Naive thymus-derived CD4-positive, alpha-beta T cell (primary cell): ENCODE results near the gene FOXJ1. TPM values are rescaled to one million over a fixed set of nuclear protein-coding genes. Genes with fewer than 3 reads are reported as not detected.

Source experiments
- ATAC-seq: fragments of 150-1000 bp; cut with Tn5 transposase; 2 replicates; pipeline ENCODE4 v1.10.0; 2021; ENCODE audit warnings: mild to moderate bottlenecking, moderate library complexity
- CTCF ChIA-PET: fragments of 350-600 bp; sonication (Branson Sonifier 250); formaldehyde crosslinking; loops from one replicate; lab custom pipeline; 2021; ENCODE audit warnings: antibody characterized with exemption; lab: Charles Lee
- POLR2A ChIA-PET: fragments of 350-600 bp; sonication (Branson Sonifier 250); formaldehyde crosslinking; loops from one replicate; lab custom pipeline; 2021; ENCODE audit warnings: antibody characterized with exemption, inconsistent platforms; lab: Charles Lee
- DNase-seq, 9 donors: peaks; one replicate each; pipeline versions ENCODE4 v3.0.0 to v3.0.0-alpha.2; 2020 to 2022; ENCODE audit warnings: mixed read lengths in 1 of 9
- H3K27ac ChIP-seq: one replicate; pipeline ENCODE4 v1.7.0; 2013; ENCODE audit warnings: mild to moderate bottlenecking, low read depth, low read length, moderate library complexity
- H3K27me3 ChIP-seq, 2 donors: one replicate each; pipeline ENCODE4 v1.7.0; 2013; ENCODE audit warnings: low read length in 2 of 2, mild to moderate bottlenecking in 2 of 2, moderate library complexity in 2 of 2; ENCODE audit not compliant: control insufficient read depth in 2 of 2, insufficient read depth in 2 of 2
- H3K36me3 ChIP-seq, 3 experiments: 1 replicate in 2 of 3; 2 replicates in 1 of 3; pipeline ENCODE4 v1.7.0; 2013; ENCODE audit warnings: low read length in 3 of 3, mild to moderate bottlenecking in 3 of 3, moderate library complexity in 1 of 3; ENCODE audit not compliant: insufficient read depth in 3 of 3, control insufficient read depth in 2 of 3
- H3K4me1 ChIP-seq, 2 donors: one replicate each; pipeline ENCODE4 v1.7.0; 2013; ENCODE audit warnings: low read length in 2 of 2, mild to moderate bottlenecking in 2 of 2, moderate library complexity in 1 of 2; ENCODE audit not compliant: control insufficient read depth in 2 of 2, insufficient read depth in 2 of 2
- H3K4me3 ChIP-seq: 2 replicates; pipeline ENCODE4 v1.7.0; 2013; ENCODE audit warnings: mild to moderate bottlenecking, low read length
- H3K9me3 ChIP-seq, 3 experiments: 1 replicate in 2 of 3; 2 replicates in 1 of 3; pipeline ENCODE4 v1.7.0; 2013; ENCODE audit warnings: low read length in 3 of 3; ENCODE audit not compliant: control insufficient read depth in 2 of 3
- H3K27ac Mint-ChIP-seq, 9 donors: one replicate each; pipeline ENCODE4 v1.8.0; 2020 to 2022; ENCODE audit warnings: mixed read lengths in 9 of 9, mild to moderate bottlenecking in 8 of 9, moderate library complexity in 5 of 9, inconsistent platforms in 2 of 9
- H3K27me3 Mint-ChIP-seq, 5 donors: one replicate each; pipeline ENCODE4 v1.8.0; 2021 to 2022; ENCODE audit warnings: mixed read lengths in 5 of 5, mild to moderate bottlenecking in 1 of 5
- H3K36me3 Mint-ChIP-seq, 5 donors: one replicate each; pipeline ENCODE4 v1.8.0; 2020 to 2022; ENCODE audit warnings: mixed read lengths in 5 of 5, mild to moderate bottlenecking in 3 of 5, inconsistent platforms in 1 of 5
- H3K4me1 Mint-ChIP-seq, 7 donors: one replicate each; pipeline ENCODE4 v1.8.0; 2020 to 2022; ENCODE audit warnings: mixed read lengths in 7 of 7, mild to moderate bottlenecking in 3 of 7, inconsistent platforms in 1 of 7
- H3K4me3 Mint-ChIP-seq, 10 donors: one replicate each; pipeline ENCODE4 v1.8.0; 2020 to 2022; ENCODE audit warnings: mild to moderate bottlenecking in 10 of 10, mixed read lengths in 10 of 10, moderate library complexity in 6 of 10, inconsistent platforms in 2 of 10
- H3K9me3 Mint-ChIP-seq, 11 donors: one replicate each; pipeline ENCODE4 v1.8.0; 2020 to 2022; ENCODE audit warnings: mixed read lengths in 11 of 11, mild to moderate bottlenecking in 4 of 11, inconsistent platforms in 1 of 11, moderate library complexity in 1 of 11
- intact Hi-C, 2 donors: fragments of 100-400 bp; cut with micrococcal nuclease; formaldehyde crosslinking; loops; one replicate each; pipeline ENCODE4 v1.15.1; 2023
- polyA plus RNA-seq, 2 donors: library from polyadenylated mRNA; unstranded; fragments of 300-500 nt; fragmentation: Illumina TruSeq; gene quantifications; one replicate each; pipeline ENCODE4 v1.2.3, GENCODE V29; 2021
- total RNA-seq, 6 experiments: library from RNA in 5 of 6; stranded (reverse) in 5 of 6; gene quantifications; 1 replicate in 5 of 6; 2 replicates in 1 of 6; pipeline ENCODE4 v1.2.3 and lab custom pipeline; 2021 to 2026

The FOXJ1 gene
- total and polyA plus RNA-seq, 7 experiments from 2014 or later = 0.27 to 2.2 (median 1.4) TPM

DNA sequence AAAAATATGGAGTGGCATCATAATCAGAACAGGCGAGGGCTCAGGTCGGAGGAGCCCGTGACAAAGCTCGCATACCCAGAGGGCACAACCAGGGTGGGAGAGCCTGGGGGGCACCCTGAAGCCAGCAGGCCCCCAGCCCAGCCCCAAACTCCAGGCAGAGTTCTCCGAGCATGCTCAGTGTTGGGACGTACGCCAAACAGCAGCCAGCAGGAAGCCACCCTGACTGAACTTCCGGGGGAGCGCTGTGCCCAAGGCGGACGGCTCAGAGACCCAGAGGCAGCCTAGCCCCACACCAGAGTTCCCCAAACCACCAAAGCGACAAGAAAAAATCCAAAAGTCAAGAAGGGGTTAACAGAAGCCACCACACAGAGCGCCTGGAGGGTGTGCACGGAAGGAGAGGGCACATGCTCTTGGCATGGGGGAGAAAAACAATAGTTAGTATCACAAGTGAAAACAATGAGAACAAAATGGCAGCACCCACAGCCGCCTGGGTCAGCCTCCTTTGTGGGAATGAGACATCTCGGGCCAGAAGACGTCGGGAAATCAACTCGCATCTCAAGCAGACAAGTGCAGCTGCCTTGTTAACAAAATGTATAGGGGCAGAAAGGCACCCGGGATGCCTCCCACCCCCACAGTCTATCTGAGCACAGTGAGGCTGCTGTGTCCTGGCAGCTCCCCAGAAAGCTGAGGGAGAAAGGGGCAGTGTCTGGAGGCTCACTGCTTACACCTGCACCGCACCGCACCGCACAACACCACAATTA, 49.3 kb downstream of the FOXJ1 start:
- Mint-ChIP-seq H3K27me3 (no peaks in the 10 kb centered on the region), H3K27ac (peak overlapping the region; percentile 76 to 93 (median 90)), H3K4me1 (peaks cover 0 to 11% (median 9%) of the 10 kb centered on the region in 7 donors), H3K4me3 (peak overlapping the region in 9 of 10 donors; percentile 35 to 75 (median 70)), H3K36me3 (peaks cover 3 to 35% (median 9%) of the 10 kb centered on the region in 5 donors), H3K9me3 (peaks cover 0 to 3% (median 0%) of the 10 kb centered on the region in 11 donors)
- ChIA-PET CTCF (interaction anchor here (0.7 to 0.9 kb wide), 2 partner anchors 76 to 306 kb away, joined by 3 read pairs; no protein-coding TSS in a partner anchor), POLR2A (interaction anchor here (1.5 to 3.5 kb wide), 2 partner anchors 11 to 12 kb away, joined by 7 to 13 read pairs; partner anchors contain the start of gene EXOC7)
- H3K9me3 ChIP-seq = no peaks in the 10 kb centered on the region
- no peaks in the 10 kb centered on the region for H3K4me1 ChIP-seq
- peak overlapping the region; percentile 50 for H3K27ac ChIP-seq
- peaks cover 10 to 96% (median 26%) of the 10 kb centered on the region in 3 experiments for H3K36me3 ChIP-seq
- DNase-seq (peak in 3 of 9 donors; percentile 23 to 50 (median 39)), ATAC-seq (peak; percentile 71)
- H3K4me3 ChIP-seq = no peak overlapping the region
- intact Hi-C loops = no loop called here
- H3K27me3 ChIP-seq = no peaks in the 10 kb centered on the region

DNA sequence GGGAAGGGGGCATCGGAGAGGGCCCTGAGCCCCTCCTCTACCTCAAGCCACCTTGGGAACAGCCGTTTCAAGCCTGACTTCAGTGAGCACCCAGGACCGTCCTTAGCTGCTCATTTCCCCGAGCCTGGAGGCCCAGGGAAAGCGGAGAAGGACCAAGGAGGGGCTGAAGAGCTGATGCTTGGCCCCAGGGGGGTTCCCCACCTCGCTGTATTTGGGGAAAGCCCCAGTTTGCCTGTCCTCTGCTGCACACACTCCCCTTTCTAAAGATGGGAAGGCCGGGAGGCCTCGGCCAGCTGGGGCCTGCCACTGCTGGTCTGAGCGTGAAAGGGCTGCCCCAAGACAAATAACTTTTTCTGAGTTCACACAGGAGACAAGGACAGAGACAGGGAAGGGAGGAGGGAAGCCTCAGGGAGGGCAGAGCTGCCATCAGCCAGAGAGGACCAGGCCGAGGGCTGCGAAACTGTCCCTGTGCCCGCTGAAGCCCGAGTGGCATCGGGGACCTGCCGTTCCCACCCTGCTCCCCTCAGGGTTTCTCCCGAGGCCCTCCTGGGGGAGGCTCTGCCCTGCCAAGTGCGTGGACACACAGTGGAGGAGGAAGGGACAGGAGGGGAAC, 50.4 kb downstream of the FOXJ1 start:
- Histone ChIP-seq H3K27me3 (no peaks in the 10 kb centered on the region), H3K4me1 (no peaks in the 10 kb centered on the region), H3K27ac (no peak overlapping the region), H3K4me3 (no peak overlapping the region), H3K36me3 (peaks cover 7 to 99% (median 25%) of the 10 kb centered on the region in 3 experiments), H3K9me3 (no peaks in the 10 kb centered on the region)
- ChIA-PET CTCF (no interaction called here), POLR2A (interaction anchor here (0.6 to 3.5 kb wide), 3 partner anchors 10 to 214 kb away, joined by 3 to 13 read pairs (median 4); partner anchors contain the start of gene EXOC7)
- Mint-ChIP-seq H3K9me3 (peaks cover 0 to 3% (median 0%) of the 10 kb centered on the region in 11 donors), H3K27me3 (no peaks in the 10 kb centered on the region), H3K4me3 (no peak overlapping the region), H3K4me1 (peaks cover 0 to 11% (median 6%) of the 10 kb centered on the region in 7 donors), H3K27ac (peak overlapping the region in 1 of 9 donors; percentile 88), H3K36me3 (peaks cover 0 to 31% (median 6%) of the 10 kb centered on the region in 5 donors)
- intact Hi-C loops = no loop called here
- ATAC-seq = no peak
- DNase-seq = no peak

DNA sequence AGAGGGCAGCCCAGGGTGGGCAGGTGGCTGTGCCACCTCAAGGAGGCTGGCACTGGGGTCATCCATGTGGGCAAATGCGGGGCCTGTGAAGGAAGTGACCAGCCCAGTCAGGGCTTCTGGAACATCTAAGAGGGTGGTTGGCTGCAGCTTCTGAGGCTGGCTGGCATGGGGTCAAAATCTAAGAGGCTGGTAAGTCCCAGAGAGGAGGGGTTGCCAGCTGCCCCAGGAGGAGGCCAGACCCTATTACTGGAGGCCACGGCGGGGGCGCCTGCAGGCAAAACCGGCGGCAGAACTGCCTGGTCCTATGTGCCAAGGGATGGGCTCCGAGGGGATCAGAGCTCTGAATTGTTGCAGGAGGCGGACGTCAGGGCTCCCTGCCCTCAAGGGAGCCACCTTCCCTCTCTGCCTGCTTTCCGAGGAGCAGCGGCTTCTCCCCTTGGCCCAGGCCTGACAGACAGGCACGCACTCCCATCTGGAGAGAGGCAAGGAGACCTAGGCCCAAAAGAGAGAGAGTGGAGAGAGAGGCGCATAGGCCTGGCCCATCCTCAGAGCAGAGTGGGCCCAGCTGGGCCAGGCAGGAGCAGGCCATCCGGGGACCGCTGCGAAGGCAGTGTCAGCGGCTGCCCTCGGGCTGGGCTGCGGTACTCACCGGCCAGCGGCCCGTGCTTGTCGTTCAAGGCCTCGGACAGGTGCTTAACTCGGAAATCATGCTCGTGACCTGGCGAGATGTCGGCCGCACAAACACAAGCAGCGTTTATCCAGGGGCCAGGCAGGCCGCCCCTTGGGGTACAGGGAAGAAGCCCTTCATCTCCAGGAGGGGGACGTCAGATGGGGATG, 51.1 kb downstream of the FOXJ1 start:
- CTCF ChIA-PET = interaction anchor here (1.9 kb wide), 1 partner anchor 76 kb away, joined by 5 read pairs; no protein-coding TSS in a partner anchor
- Histone ChIP-seq H3K27me3 (no peaks in the 10 kb centered on the region), H3K4me3 (no peak overlapping the region), H3K27ac (no peak overlapping the region), H3K4me1 (no peaks in the 10 kb centered on the region), H3K9me3 (no peaks in the 10 kb centered on the region), H3K36me3 (peaks cover 4 to 99% (median 31%) of the 10 kb centered on the region in 3 experiments)
- peaks cover 0 to 30% (median 6%) of the 10 kb centered on the region in 5 donors for H3K36me3 Mint-ChIP-seq
- POLR2A ChIA-PET = interaction anchor here (0.6 to 3.5 kb wide), 3 partner anchors 9 to 213 kb away, joined by 3 to 13 read pairs (median 4); partner anchors contain the start of gene EXOC7
- no peaks in the 10 kb centered on the region for H3K27me3 Mint-ChIP-seq
- H3K27ac Mint-ChIP-seq = peak overlapping the region in 2 of 9 donors; percentile 32 to 49
- ATAC-seq = no peak
- intact Hi-C loops = no loop called here
- H3K4me3 Mint-ChIP-seq = no peak overlapping the region
- peaks cover 0 to 11% (median 6%) of the 10 kb centered on the region in 7 donors for H3K4me1 Mint-ChIP-seq
- H3K9me3 Mint-ChIP-seq = peaks cover 0 to 3% (median 0%) of the 10 kb centered on the region in 11 donors
- DNase-seq = no peak

DNA sequence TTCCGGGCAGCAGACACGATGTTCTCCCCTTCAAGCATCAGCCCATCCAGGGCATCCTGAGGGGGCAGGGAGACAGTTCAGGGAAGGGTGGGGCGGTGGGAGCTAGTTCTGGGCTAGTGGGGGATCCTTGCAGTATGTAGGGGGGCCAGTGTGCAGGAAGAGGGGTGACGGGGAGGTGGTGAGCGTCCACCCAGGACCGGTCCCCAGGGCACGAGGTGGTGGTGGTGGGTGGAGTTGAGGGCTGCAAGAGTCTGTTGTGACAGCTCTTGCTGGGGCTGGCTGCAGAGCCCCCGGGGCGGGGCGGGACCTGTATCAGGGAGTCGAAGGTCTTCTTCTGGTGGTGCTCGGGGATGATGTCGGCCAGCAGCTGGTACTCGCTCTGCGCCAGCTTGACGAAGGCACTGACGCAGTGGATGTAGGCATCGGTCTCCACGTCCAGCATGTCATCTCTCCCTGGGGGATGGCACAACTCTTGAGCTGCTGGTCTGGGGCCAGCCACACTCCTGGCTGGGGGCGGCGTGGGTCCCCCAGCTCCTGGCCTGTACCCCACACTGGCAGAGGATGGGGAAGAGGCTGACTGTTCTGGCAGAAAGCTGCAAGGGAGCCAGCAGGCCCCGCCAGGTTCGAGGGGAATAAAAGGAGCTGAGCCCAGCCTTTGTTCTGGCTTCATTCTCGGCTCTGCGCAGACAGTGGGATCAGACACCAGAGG, 52.0 kb downstream of the FOXJ1 start:
- Histone ChIP-seq H3K27ac (no peak overlapping the region), H3K27me3 (no peaks in the 10 kb centered on the region), H3K4me3 (no peak overlapping the region), H3K36me3 (peaks cover 4 to 99% (median 31%) of the 10 kb centered on the region in 3 experiments), H3K4me1 (no peaks in the 10 kb centered on the region), H3K9me3 (no peaks in the 10 kb centered on the region)
- ChIA-PET POLR2A (interaction anchor here (1.6 to 3.5 kb wide), 2 partner anchors 9 to 14 kb away, joined by 4 to 13 read pairs; partner anchors contain the start of gene EXOC7), CTCF (interaction anchor here (0.5 to 1.9 kb wide), 2 partner anchors 8 to 75 kb away, joined by 3 to 5 read pairs; no protein-coding TSS in a partner anchor)
- H3K4me3 Mint-ChIP-seq = no peak overlapping the region
- no peak for ATAC-seq
- intact Hi-C loops = no loop called here
- peaks cover 0 to 11% (median 6%) of the 10 kb centered on the region in 7 donors for H3K4me1 Mint-ChIP-seq
- no peak for DNase-seq
- H3K27me3 Mint-ChIP-seq = no peaks in the 10 kb centered on the region
- peaks cover 0 to 33% (median 11%) of the 10 kb centered on the region in 5 donors for H3K36me3 Mint-ChIP-seq
- peaks cover 0 to 3% (median 0%) of the 10 kb centered on the region in 11 donors for H3K9me3 Mint-ChIP-seq
- no peak overlapping the region for H3K27ac Mint-ChIP-seq

DNA sequence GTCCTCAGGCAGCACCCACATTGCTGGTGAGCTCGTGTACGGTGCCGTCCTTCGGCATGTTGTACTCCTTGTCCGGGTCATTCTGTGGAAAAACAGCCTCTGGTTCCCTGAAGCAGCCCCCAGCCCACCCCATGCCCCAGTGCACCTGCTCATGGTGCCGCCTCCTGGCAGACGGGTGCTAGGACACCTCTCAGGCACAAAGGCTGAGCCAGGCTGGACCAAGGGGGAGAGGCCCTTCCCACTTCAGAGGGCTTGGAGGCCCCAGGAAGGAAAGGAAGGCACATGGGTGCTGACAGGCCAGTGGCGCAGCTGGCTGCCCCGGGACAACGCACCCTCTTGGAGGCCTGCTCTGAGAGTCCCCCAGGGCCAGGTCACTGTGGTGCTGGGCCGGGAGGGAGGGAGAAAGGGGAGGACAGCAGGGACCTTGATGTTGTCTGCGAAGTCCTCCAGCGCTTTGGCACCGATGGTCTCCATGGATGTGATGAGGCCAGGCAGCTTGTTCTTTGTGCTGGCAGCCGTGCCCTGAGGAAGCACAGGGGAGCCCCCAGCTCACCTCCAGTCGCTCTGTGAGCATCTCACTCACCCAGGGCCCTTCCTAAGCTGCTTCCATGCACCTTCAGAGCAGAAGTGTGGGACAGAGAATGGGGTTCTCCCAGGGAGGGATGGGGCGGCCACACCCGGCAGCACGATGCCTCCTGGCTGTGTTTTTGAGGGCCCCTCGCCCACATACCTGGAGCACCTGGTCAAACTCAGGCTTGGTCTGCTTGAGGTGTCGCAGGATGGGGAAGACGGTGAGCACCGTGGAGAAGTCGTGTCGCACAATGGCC, 52.8 kb downstream of the FOXJ1 start:
- intact Hi-C loops = no loop called here
- H3K4me1 Mint-ChIP-seq = peaks cover 0 to 11% (median 6%) of the 10 kb centered on the region in 7 donors
- H3K27ac ChIP-seq = no peak overlapping the region
- H3K4me1 ChIP-seq = no peaks in the 10 kb centered on the region
- H3K9me3 Mint-ChIP-seq = peaks cover 0 to 1% (median 0%) of the 10 kb centered on the region in 11 donors
- no peaks in the 10 kb centered on the region for H3K27me3 Mint-ChIP-seq
- ChIA-PET POLR2A (interaction anchor here (1.6 to 3.5 kb wide), 2 partner anchors 9 to 15 kb away, joined by 4 to 13 read pairs; partner anchors contain the start of gene EXOC7), CTCF (interaction anchor here (1.9 kb wide), 1 partner anchor 74 kb away, joined by 5 read pairs; no protein-coding TSS in a partner anchor)
- no peak overlapping the region for H3K27ac Mint-ChIP-seq
- H3K9me3 ChIP-seq = no peaks in the 10 kb centered on the region
- H3K36me3 ChIP-seq = peaks cover 4 to 99% (median 25%) of the 10 kb centered on the region in 3 experiments
- no peaks in the 10 kb centered on the region for H3K27me3 ChIP-seq
- H3K4me3 Mint-ChIP-seq = no peak overlapping the region
- no peak for DNase-seq
- peaks cover 0 to 29% (median 11%) of the 10 kb centered on the region in 5 donors for H3K36me3 Mint-ChIP-seq
- H3K4me3 ChIP-seq = no peak overlapping the region
- no peak for ATAC-seq
